T-helper 1 cell (primary cell): ENCODE measurements around the gene TSPAN15.
"Not testable (repeated sequence)": the region's sequence is repeated elsewhere in the genome, so short reads cannot be mapped to it uniquely, and the experiment has no call there.

Source experiments
- DNase-seq, 5 donors: peaks; one replicate each; pipeline ENCODE4 v3.0.0-alpha.2; 2012 to 2020

TSPAN15 gene

GRCh38 chr10:69449841-69450240 is 1.4 kb upstream of the TSPAN15 start:
- peak in 4 of 5 donors; percentile 22 to 58 (median 32) for DNase-seq

DNA sequence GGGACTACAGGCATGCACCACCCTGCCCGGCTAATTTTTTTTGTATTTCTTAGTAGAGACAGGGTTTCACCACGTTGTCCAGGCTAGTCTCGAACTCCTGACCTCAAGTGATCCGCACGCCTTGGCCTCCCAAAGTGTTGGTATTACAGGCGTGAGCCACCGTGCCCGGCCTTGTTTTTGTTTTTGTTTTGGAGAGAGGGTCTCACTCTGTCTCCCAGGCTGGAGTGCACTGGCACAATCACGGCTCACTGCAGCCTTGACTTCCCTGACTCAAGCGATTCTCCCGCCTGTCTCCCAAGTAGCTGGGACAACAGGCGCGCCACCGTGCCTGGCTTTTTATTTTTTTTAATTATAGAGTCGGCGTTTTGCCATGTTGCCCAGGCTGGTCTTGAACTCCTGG is 870 bp upstream of the TSPAN15 start:
- not testable (repeated sequence) for DNase-seq

DNA sequence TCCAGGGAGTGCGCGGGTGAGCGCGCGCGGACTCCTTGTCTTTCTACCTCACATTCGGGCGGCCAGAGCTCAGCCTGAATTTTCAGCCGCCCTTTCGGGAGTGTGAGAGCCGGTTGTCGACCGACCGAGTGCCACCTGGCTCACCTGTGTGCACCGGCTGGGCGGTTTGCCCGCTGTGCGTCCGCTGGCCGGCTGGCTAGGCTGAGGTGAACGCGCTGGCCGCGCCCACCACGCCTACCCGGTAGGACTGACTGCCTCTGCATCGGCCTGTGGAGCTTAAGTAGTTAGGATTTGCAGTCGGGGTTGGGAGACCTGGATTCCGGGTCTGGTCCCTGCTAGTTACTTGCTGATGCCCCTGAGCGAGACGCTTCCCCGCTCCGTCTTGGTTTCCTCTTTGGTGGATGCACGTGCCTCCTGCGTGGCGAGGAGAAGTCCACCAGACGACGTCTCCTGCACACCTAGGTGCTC is 553 bp downstream of the TSPAN15 start:
- no peak for DNase-seq

DNA sequence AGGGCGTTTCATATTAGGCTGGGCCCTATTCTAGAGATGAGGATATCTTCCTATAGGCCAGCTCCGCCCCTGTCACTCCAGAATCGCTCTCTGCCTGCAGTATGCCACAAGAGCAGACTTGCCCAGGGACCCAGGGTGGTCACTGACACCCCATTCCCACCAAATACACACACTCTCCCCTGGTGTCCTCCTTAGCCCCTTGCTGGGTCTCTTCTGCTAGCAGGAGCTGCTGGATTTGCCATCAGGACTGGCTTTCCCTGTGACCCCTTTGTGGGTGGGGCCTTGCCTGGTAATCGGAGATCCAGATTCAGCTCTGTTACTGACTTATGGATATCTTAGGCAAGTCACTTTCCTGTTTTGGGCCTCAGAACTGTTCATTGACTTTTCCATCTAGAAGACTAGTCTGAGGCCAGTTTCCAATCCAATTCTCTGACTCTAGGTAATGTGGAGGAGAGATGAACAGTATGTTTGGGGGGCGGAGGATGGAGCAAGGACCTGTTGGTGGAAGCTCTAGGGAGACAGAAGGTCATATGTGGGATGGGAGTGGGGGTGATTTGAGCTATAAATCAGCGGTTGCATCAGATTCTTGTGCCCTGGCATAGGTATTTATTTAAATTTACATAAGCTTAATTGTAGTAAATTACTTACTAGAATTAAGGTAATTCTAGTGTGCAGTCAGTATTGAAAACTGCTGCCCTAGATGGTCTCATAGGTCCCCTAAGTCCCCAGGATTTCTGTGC is 1.6 kb downstream of the TSPAN15 start:
- DNase-seq = no peak

GRCh38 chr10:69453795-69454194 is 2.5 kb downstream of the TSPAN15 start:
- no peak for DNase-seq

DNA sequence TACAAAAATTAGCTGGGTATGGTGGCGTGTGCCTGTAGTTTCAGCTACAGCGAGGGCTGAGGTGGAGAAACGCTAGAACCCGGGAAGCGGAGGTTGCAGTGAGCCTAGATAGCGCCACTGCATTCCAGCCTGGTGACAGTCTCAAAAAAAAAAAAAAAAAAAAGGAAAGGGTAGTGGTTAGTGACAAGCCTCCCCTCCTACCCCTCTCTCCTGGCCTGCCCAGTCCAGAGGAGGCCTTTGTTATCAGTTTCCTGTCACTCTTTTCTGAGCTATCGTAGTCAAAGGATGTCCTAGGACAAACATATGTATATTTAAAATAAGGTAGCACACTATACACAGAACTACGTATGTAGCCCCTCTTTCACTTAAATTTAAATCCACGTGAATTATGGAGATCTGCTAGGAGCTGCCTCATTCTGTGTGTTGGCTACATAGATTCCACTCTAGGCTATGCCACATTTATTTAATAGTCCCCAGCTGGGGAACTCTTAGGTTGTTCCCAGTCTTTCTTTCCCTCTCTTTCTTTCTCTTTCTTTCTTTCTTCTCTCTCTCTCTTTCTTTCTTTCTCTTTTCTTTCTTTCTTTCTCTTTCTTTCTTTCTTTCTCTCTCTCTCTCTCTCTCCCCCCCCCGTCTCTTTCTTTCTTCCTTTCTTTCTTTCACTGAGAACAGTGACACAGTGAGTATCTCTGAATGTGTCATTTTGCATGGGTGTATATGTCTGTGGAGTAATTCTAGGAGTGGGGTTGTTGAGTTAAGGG is 3.9 kb downstream of the TSPAN15 start:
- no peak for DNase-seq

DNA sequence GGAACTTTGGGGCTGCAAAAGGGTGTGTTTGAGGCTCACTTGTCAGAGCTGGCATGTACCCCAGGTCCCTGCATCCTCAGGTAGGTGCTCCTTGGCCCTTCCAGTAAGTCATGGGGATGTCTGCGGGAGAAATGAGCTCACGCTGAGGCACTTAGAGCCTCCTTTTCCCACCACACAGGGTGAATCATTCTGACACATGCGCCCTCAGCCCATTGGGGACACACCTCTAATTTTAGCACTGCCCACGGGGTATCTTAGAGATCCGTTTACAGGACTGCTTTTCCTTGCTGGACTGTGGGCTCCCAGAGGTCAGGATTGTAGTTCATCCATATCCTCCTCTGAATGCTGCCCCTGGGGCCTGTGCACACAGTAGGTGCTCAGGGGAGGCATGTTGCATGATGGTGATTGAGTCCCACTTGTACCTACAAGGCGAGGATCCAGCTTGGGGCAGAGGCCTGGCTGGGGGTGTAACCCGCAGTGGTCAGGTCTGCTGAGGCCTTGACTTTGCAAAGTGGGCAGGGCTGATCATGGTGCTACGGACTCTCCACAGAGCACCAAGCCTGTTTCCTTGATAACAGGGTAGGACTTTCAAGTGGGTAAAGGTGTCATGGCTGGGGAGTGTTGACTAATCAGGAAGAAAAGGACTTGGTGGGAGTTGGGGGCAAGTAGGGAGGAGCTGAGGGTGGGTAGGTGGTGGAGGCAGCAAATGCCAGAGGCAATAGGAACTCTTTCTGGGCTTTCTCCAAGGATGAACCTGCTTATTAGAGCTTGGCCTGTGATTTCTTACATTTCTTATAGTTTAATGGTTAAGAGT is 5.8 kb downstream of the TSPAN15 start:
- no peak for DNase-seq

DNA sequence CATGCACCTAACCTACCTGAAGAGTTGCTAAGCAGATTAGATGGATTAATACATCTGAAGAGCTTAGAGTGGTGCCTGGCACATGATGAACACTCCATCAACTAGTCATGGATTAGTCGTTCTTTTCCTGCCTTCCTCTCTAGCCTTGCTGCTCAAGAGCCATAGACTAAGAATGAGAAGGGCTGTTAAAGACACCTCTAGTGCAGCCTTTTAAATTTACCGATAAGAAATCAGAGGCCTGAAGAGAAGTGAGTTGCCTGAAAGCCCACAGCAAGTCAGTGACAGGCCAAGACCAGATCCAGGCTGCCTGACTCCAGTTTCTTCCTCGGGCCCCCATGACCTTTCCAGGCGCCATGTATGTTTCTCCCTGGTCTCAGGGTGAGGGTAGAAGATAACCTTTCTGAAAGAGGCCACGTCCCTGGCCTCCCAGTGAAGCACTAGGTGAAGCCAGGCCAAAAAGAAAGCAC is 6.5 kb downstream of the TSPAN15 start:
- DNase-seq = no peak

GRCh38 chr10:69458430-69459100 is 7.3 kb downstream of the TSPAN15 start:
- no peak for DNase-seq

- DNase-seq = no peak
Observed at GRCh38 chr10:69459101-69459790, 8.0 kb downstream of the TSPAN15 start.

DNA sequence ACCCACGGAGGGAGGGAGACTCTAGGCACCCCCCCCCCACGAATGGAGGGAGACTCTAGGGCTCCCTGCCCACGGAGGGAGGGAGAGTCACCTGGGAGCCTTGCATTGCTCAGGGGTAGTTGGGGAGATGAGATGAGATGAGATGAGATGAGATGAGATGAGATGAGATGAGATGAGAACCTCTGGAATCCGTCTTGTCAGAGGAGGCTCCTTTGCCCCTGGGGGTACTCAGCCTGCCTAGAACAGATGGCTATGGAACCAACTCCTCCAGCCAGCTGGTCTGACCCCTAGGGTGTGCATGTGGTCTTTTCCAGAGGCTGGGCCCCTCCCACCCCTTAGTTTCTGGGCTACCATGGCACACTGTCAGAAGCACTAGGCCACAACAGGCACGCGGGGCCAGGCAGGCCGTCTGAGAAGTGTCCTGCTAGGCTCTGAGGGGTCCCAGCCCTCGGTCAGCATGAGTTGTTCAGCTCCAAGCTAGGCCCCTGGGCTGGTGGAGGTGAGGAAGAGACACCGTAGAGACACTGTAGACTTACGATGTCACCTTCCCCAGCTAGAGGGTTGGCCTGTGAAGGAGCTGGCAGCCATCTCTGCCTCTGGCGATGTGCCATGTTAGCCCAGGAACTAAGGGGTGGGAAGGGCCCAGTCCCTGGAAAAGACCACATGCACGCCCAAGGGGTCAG is 8.8 kb downstream of the TSPAN15 start:
- DNase-seq = no peak

- DNase-seq = no peak
Observed at GRCh38 chr10:69460576-69461242, 9.4 kb downstream of the TSPAN15 start.

DNA sequence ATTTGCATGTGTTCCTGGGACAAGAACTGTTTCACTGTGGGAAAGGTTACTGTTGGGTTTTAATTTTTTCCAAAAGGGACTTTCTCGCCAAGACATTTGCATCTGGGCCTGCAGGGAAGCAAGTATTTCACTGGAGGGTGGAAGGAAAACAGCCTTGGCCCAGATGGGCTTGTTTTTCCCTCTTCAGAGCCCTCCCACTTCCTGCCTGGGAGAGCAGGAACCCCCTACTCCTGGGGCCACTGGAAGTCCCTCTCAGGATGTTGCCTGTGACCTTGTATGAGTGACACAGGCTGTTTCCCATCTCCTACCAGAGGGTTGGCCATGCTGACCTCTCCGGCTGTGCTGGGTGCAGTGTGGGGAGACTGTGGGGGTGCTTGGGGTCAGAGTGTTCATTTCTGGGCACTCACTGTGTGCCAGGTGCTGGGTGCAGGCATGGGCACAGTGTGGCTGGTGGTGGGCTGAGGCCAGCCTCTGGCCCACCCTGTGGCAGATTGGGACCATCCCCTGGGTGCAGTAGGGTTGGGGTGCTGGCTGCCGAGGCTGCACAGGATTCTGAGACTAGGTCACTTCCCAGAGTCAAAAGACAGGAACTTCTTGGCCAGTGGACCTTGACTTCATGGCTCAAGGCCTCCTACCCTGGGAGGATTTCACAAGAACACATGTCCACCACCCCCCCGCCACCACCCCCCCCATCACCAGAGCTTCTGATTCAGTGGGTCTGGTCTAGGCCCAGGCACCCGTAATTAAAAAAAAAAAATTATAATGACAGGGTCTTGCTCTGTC is 10.2 kb downstream of the TSPAN15 start:
- DNase-seq = no peak

- DNase-seq = no peak
Observed at GRCh38 chr10:69463886-69464285, 12.6 kb downstream of the TSPAN15 start.

DNA sequence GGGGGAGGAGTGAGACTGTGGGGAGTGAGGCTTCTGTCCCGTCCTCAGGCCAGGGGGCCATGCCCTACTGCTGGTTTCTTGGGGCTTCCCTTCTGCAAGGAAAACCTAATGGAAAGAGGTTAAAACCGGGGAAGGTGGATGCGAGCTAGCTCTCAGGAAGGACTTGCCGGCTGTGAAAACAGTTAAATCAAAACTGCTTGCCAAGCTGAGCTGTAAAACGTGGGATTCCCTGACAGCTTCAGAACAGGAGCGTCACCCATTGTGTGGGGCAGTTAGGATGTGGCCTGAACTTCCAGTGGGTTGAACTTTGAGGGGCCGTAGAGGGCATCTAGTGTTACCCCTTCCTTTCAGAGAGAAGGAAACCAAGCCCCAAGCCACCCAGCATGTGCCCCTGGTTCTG is 13.1 kb downstream of the TSPAN15 start:
- DNase-seq = no peak

- peak in 1 of 5 donors; percentile 26 for DNase-seq
Observed at GRCh38 chr10:69464801-69465401, 13.6 kb downstream of the TSPAN15 start.

DNA sequence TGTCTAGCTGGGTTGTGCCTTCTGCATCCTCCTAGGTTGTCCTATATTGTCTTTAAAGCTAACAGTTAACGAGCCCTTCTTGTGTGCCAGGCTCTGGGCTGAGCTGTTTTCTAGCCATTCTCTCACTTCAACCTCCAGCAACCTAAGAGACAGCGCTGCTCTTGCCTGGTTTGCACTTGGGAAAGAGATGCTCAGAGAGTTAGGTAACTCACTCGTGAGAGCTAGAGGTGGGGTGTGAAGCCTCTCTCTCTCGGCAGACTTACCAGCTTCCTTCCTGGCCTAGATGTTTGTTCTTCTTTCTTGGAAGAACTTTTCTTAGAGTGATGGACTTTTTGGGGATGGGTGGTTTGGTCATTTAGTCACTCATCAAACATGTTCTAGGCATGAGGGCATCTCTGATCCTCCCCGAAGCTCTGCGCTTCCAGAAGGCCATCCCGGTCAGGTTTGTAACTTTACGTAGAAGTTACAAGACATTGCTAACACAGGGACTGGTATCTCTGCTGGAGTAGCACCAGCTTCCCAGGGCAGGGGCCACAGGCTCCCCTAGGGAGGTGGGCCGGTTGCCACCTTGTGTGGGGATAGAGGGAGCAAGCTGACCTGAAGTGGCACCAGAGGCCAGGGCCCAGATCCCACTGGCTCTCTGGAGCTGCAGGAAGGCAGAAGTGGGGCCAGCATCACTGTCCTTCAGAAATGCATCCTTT is 14.3 kb downstream of the TSPAN15 start:
- DNase-seq = peak in 1 of 5 donors; percentile 36

- DNase-seq = no peak
Observed at GRCh38 chr10:69466158-69466490, 14.9 kb downstream of the TSPAN15 start.

GRCh38 chr10:69466689-69467088 is 15.4 kb downstream of the TSPAN15 start:
- DNase-seq = no peak
